Neuron (in vitro differentiated cells): ENCODE data around the gene IL2.

Experiments used
- H2AFZ ChIP-seq: one replicate; pipeline ENCODE4 v1.6.1; 2013; ENCODE audit warnings: low read depth, mild to moderate bottlenecking, inconsistent platforms, low read length, moderate library complexity
- H3K27me3 ChIP-seq: one replicate; pipeline ENCODE4 v1.6.1; 2013; ENCODE audit warnings: low read length; ENCODE audit not compliant: insufficient read depth
- H3K36me3 ChIP-seq: one replicate; pipeline ENCODE4 v1.6.1; 2013; ENCODE audit warnings: low read length; ENCODE audit not compliant: insufficient read depth
- H3K4me1 ChIP-seq: one replicate; pipeline ENCODE4 v1.6.1; 2013; ENCODE audit warnings: low read length; ENCODE audit not compliant: insufficient read depth
- H3K4me3 ChIP-seq: 2 replicates; pipeline ENCODE4 v1.5.1; 2013; ENCODE audit warnings: mild to moderate bottlenecking, low read length, moderate library complexity
- H3K9me3 ChIP-seq: one replicate; pipeline ENCODE4 v1.6.1; 2013; ENCODE audit warnings: low read length

Gene IL2

GRCh38 chr4:122456231-122457116 is at the start of gene IL2:
Gene IL2 (minus strand): TSS chr4:122456725. CDS start chr4:122456440, 285 bp downstream.
- Histone ChIP-seq H3K9me3 (no peaks in the 10 kb centered on the region), H3K36me3 (no peaks in the 10 kb centered on the region), H3K4me3 (no peak within 1 kb of the TSS), H3K27me3 (no peaks in the 10 kb centered on the region), H3K4me1 (peaks cover 10% of the 10 kb centered on the region), H2AFZ (no peak within 1 kb of the TSS)

GRCh38 chr4:122503214-122503613 is 46.7 kb upstream of the IL2 start:
- Histone ChIP-seq H3K36me3 (no peaks in the 10 kb centered on the region), H3K9me3 (no peaks in the 10 kb centered on the region), H2AFZ (no peak overlapping the region), H3K4me3 (no peak overlapping the region), H3K4me1 (no peaks in the 10 kb centered on the region), H3K27me3 (no peaks in the 10 kb centered on the region)

DNA sequence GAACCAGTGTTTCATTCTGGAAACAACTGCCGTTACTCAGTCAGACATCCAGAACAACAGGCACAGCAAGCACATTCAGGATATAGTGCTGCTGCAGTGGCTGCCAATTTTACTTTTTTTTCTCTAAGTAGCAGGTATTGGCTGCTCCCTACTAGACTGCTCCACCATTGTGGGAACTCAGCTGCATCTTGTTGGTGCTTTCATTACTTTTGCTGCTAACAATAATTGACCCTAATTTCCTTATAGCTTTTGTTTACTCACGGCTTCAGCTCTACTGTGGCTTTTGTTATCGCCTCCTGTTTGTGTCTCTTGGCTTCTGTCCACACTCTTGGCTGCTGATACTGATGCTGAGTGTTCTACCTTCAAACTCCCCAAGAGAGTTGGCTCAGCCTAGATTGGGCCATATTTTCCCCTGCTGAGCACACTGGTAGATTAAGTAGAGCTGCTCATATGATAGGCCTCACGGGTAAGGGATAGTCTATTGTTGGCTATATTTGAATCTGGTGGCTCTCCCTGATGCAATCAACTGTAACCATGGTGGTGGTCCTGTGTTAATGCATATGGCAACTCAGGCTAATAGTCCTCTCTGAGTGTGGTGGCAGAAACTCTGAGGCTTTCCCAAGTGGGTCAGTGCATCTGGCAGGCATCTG is 44.5 kb upstream of the IL2 start:
- no peak overlapping the region for H2AFZ ChIP-seq
- no peaks in the 10 kb centered on the region for H3K36me3 ChIP-seq
- H3K27me3 ChIP-seq: no peaks in the 10 kb centered on the region
- H3K4me3 ChIP-seq: no peak overlapping the region
- H3K4me1 ChIP-seq: no peaks in the 10 kb centered on the region
- no peaks in the 10 kb centered on the region for H3K9me3 ChIP-seq

DNA sequence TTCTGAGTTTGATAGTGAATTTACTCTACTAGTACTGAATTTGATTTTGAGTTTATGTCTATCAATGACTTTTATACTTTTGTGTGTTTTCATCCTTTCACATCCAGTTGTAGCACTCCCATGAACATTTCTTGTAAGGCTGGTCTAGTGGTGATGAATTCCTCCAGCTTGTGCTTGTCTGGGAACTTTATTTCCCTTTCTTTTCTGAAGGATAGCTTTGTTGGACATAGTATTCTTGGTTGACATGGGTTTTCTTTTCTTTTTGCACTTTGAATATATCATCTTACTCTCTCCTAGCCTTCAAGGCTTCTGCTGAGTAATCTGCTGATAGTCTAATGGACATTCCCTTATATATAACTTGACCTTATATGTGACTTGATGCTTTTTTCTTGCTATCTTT is 32.5 kb upstream of the IL2 start:
- H3K4me3 ChIP-seq: no peak overlapping the region

GRCh38 chr4:122483481-122483880 is 27.0 kb upstream of the IL2 start:
- H3K27me3 ChIP-seq: no peaks in the 10 kb centered on the region
- H2AFZ ChIP-seq: no peak overlapping the region
- H3K4me1 ChIP-seq: no peaks in the 10 kb centered on the region
- no peaks in the 10 kb centered on the region for H3K36me3 ChIP-seq
- no peaks in the 10 kb centered on the region for H3K9me3 ChIP-seq
- no peak overlapping the region for H3K4me3 ChIP-seq

More for the DNA sequence above, 32.5 kb upstream of the IL2 start:
- Histone ChIP-seq H3K27me3 (no peaks in the 10 kb centered on the region), H3K36me3 (no peaks in the 10 kb centered on the region), H3K4me1 (no peaks in the 10 kb centered on the region), H2AFZ (no peak overlapping the region), H3K9me3 (peaks cover 3% of the 10 kb centered on the region)

DNA sequence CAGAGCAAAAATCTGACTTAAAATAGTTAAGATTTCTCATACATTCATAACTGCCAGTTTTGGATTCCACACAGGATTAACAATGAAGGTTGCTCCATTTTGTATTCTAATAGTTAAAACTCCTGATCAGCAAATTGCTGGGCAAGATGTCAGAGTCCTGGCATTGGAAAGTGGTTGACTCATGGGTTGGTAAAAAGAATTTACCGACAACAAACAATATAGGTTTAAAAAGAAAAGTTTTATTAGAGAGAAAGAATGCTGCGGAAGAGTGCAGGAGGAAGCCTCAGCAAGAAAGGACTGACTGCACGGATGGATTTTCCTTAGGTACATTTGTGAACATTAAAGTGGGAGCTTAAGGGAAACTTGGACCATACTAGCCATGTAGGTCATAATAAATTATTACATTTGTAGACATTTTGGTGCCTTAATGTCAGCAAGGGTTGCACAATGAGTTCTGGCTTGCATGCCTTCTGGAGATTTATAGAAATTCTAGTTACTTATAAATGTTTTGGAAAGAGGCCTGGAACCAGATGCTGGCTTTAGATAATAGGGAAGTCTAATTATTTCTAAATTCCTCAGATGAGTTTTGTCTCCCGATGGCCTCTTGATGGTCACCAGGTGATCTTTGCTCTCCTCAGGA is 25.4 kb upstream of the IL2 start:
- no peaks in the 10 kb centered on the region for H3K4me1 ChIP-seq
- no peaks in the 10 kb centered on the region for H3K27me3 ChIP-seq
- H2AFZ ChIP-seq: no peak overlapping the region
- no peak overlapping the region for H3K4me3 ChIP-seq
- H3K36me3 ChIP-seq: no peaks in the 10 kb centered on the region
- no peaks in the 10 kb centered on the region for H3K9me3 ChIP-seq

DNA sequence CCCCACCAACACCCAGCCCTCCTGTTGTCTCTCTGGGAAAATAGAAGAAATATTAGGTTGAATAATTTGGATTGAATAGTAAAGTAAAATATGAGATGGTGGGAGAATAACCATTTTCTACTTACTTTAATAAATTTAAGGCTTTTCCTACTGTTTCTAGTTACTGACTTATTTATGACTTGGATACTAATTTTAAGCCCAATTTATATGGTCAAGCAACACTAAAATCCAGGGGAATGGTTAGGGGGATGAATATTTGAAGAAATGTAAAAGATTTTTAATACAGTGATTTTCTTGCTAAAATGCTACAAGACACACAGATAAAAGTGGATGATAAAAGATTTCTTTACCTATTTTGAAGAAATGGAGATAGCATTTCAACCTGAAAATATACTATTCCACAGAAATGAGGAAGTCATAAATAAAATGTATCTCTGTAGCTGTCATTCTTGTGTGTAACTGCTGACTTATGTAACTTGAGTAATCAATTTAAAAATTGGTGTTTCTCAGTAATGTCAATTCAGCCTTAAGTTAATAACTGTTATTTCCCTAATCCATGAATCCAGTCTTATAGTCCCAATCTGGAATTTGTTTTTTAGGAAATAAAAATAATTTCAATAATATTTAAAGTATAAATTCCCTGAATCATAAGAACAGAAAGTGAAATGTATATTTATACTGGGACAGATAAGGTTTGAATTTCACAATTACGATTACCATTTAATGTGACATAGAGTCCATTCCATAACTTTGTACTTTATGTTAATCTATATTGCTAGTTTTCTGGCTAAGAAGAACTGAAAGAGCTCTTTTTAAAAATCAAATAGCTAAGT is 24.3 kb upstream of the IL2 start:
- Histone ChIP-seq H3K27me3 (no peaks in the 10 kb centered on the region), H3K4me3 (no peak overlapping the region), H3K36me3 (no peaks in the 10 kb centered on the region), H3K9me3 (no peaks in the 10 kb centered on the region), H3K4me1 (no peaks in the 10 kb centered on the region), H2AFZ (no peak overlapping the region)

- H3K9me3 ChIP-seq: no peaks in the 10 kb centered on the region
Observed at GRCh38 chr4:122479935-122480416, 23.5 kb upstream of the IL2 start.

DNA sequence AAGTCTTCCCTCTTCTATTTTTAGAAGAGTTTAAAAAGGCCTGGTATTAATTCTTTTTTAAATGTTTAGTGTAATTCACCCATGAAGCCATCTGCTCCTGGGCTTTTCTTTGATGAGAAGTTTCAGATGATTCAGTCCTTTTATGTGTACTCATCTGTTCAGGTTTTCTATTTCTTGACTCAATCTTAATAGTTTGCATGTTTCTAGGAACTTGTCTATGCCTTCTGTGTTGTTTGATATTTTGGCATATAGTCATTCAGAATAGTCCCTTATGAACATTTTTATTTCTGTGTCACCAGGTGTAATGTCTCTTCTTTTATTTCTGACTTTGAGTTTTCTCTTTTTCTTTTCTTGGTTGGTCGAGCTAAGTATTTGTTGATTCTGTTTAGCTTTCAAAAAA is 20.2 kb upstream of the IL2 start:
- Histone ChIP-seq H3K4me3 (no peak overlapping the region), H3K4me1 (no peaks in the 10 kb centered on the region), H2AFZ (no peak overlapping the region), H3K9me3 (no peaks in the 10 kb centered on the region), H3K36me3 (no peaks in the 10 kb centered on the region), H3K27me3 (no peaks in the 10 kb centered on the region)

More at GRCh38 chr4:122479935-122480416, 23.5 kb upstream of the IL2 start:
- no peak overlapping the region for H3K4me3 ChIP-seq
- H3K36me3 ChIP-seq: no peaks in the 10 kb centered on the region
- H3K4me1 ChIP-seq: no peaks in the 10 kb centered on the region
- no peaks in the 10 kb centered on the region for H3K27me3 ChIP-seq
- no peak overlapping the region for H2AFZ ChIP-seq

- Histone ChIP-seq H3K36me3 (no peaks in the 10 kb centered on the region), H3K27me3 (no peaks in the 10 kb centered on the region), H3K9me3 (no peaks in the 10 kb centered on the region), H3K4me1 (no peaks in the 10 kb centered on the region), H3K4me3 (no peak overlapping the region), H2AFZ (no peak overlapping the region)
Observed at GRCh38 chr4:122476126-122476525, 19.6 kb upstream of the IL2 start.

GRCh38 chr4:122475233-122475632 is 18.7 kb upstream of the IL2 start:
- Histone ChIP-seq H3K4me3 (no peak overlapping the region), H3K4me1 (no peaks in the 10 kb centered on the region), H2AFZ (no peak overlapping the region), H3K9me3 (no peaks in the 10 kb centered on the region), H3K36me3 (no peaks in the 10 kb centered on the region), H3K27me3 (no peaks in the 10 kb centered on the region)

DNA sequence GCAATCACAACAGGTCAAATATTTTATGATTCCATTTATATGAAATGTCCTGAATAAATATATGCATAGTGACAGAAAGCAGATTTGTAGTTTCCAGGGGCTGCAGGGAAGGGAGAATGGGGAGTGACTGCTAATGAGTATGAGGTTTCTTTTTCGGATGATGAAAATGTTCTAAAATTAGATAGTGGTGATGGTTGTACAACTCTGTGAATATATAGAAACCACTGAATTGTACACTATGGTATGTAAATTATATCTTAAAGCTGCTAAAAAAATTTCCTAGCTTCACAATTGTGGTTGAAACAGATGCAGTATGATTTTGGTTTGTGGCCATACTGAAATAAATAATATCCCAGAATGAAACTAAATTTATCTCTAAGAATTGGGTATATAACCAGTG is 12.9 kb upstream of the IL2 start:
- Histone ChIP-seq H3K36me3 (no peaks in the 10 kb centered on the region), H3K27me3 (no peaks in the 10 kb centered on the region), H2AFZ (no peak overlapping the region), H3K4me1 (no peaks in the 10 kb centered on the region), H3K9me3 (peaks cover 2% of the 10 kb centered on the region), H3K4me3 (no peak overlapping the region)
